Fibroblast of skin of back (primary cell): ENCODE results near the gene ILDR2. TPM values are rescaled to one million over a fixed set of nuclear protein-coding genes. Genes with fewer than 3 reads are reported as not detected.

Experiments
- DNase-seq: peaks from one replicate; pipeline ENCODE4 v3.0.0-alpha.2; 2013
- polyA plus RNA-seq, 2 experiments: library from polyadenylated mRNA; unstranded; fragments of 120-200 nt; gene quantifications; one replicate each; pipeline ENCODE4 v1.2.1, GENCODE V29; 2013; ENCODE audit not compliant: insufficient read length in 2 of 2

ILDR2 gene, protein sequence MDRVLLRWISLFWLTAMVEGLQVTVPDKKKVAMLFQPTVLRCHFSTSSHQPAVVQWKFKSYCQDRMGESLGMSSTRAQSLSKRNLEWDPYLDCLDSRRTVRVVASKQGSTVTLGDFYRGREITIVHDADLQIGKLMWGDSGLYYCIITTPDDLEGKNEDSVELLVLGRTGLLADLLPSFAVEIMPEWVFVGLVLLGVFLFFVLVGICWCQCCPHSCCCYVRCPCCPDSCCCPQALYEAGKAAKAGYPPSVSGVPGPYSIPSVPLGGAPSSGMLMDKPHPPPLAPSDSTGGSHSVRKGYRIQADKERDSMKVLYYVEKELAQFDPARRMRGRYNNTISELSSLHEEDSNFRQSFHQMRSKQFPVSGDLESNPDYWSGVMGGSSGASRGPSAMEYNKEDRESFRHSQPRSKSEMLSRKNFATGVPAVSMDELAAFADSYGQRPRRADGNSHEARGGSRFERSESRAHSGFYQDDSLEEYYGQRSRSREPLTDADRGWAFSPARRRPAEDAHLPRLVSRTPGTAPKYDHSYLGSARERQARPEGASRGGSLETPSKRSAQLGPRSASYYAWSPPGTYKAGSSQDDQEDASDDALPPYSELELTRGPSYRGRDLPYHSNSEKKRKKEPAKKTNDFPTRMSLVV
- polyA plus RNA-seq (2013, experiment 1 of 2; ENCODE audit: insufficient read length), result 0.10 TPM
- 0.01 TPM for polyA plus RNA-seq (2013, experiment 2 of 2; ENCODE audit: insufficient read length)

DNA sequence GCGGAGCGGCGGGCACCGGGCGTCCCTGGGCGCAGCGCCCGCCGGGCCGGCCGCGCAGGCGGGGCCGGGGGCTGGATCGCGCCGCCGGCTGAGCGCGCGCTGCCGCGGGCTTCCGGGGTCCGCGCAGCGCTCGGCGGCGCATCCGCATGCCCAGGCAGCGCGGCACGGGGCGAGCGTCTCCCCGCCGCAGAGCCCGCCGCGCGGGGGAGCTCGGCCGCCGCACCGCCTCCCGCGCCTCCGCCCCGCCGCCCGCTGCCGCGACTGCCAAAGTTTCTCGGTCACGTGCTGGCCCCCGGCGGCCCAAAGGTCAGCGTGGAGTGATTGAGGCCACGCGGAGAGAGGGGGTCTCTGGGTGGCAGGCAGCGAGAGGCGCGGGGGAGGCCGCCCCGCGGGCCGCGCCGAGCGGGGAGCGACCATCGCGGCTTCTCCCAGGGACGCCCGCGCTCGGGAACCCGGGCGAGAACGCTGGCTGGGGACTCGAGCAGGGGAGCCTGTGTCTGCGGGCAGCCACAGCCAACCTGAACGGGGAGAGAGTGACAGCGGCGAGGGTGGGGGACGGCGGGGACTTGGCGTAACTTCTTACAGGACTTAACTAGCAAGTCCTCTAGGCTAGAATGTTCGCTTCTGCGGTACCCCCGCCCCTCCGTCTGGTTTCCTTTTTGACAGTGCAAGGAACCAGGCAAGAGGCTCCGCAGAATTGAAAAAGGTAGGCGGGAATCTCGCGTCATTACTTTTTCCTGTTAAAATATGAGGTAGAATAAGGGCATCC, at the start of gene ILDR2:
Gene ILDR2, minus strand, starts transcription at position 180 of the 769 bp plus-strand sequence. CDS start 272 bp downstream, outside the sequence.
- peak; percentile 15 for DNase-seq

DNA sequence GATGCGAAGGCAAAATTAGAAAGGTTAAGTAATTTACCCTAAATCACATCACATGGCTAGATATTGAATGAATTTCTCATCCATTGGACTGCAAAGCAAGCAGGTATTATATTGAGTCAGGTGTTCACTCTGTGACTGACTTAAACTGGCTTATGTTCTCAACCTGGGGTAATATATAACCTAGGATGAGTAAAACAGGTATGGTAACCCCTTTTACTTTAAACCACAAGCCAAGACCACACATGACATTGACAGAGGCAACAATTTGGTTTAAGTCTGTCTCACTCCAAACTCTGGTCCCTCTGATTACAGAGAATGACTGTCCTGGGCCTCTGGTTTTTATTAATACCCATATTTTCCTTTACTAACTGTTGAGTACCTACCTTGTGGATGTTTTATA, 47.0 kb upstream of the ILDR2 start:
- DNase-seq, result no peak

DNA sequence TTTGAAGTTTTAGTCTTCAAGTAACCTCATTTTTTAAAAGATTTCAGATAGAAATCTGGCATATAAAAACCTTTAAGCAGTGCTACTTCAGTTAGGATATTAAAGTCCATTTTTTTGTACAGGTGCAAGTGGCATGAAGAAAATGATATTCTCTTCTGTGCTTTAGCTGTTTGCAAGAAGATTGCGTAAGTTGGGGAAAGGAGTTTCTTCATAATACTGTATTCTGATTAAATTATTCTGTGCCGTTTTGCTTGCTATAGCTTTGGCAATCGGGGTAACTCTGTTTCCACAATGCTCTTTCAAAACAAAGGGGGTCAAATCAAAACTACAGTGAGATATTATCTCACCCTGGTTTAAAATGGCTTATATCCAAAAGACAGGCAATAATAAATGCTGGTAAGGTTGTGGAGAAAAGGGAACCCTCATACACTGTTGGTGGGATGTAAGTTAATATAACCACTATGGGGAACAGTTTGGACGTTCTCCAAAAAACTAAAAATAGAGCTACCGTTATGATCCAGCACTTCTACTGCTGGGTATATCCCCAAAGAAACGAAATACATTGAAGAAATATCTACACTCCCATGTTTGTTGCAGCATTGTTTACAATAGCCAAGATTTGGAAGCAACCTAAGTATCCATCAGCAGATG, 40.9 kb upstream of the ILDR2 start:
- DNase-seq, result no peak

DNA sequence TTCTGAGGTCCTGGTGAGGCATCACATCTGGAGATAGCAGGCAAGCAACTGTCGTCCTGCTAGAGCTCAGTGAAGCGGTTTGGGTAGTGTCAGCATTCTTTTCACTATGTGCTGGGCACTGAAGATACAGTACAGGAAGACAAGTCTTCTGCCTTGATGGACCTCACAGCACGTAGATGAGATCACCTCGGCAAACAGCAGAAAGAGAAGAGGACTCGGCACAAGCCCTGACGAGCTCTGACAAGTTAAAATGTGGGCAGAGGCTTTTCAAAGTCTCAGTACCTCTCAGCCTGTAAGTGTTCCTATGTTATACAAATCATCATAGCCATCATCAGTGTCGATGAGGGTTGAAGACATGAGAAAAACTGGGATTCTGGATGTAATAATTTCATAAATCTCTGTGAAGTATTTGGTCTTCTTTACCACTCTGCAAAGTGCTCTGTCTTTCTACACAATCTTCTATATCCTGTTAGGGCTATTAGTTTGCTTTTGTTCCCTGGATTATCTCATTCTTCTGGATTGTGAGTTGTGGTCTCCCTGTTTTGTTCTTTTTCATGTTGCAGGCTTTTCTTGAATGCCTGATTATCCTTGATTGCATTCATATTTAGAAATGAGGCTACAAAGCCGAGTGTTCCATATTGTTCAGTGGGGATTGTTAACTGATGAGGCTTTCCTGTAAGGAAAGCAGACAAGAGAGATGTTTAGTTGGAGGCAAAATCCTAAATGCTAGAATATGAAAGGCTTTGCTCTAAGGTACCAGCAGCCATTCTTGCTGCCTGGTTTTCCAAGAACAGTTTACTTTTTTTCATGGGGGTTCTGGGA, 38.0 kb upstream of the ILDR2 start:
- DNase-seq, result no peak

DNA sequence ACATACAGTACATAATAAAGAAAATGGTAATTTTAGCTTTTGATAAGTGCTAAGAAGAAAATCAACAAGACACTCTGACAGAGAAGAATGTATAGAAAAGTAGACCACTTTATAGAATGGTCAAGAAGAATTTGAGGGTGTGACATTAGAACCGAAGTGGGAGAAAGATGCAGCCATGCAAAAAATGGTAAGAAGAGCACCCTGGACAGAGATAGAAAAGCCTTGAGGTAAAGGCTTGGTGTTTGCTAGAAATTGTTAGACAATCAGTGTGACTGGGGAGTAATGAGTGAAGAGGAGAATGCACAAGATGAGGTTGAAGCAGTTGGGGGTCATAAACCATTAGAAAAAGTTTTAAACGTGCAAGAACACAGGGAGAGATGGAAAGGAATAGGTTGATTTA, 37.2 kb upstream of the ILDR2 start:
- no peak for DNase-seq

DNA sequence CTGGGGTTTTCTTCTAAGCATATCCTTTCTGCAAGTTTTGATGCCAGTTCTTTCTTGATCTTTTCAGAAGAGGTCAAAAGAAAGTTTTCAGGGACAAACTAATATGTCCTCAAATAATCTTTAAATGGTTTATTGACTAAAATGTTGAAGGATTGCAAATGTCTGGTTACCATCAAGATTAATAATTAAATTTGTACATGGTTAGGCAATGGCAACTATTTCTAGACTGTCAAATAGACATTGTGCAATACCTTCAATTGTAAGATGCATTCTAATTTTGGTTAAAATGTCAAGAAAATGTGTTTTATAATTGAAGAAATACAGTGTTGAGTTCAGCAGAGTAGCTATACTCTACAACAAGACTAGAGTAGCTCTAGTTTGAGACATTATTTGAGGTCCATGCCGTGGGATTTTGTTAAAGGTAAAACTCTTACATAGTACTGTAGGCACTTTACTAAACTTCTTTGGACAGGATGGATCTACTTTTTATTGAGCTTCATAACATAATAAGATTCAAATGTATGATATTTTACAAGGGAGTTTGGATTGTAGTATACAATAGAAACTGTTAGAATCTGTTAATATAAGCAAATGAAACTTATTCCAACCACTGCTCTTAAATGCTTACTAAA, 36.3 kb upstream of the ILDR2 start:
- DNase-seq, result no peak

DNA sequence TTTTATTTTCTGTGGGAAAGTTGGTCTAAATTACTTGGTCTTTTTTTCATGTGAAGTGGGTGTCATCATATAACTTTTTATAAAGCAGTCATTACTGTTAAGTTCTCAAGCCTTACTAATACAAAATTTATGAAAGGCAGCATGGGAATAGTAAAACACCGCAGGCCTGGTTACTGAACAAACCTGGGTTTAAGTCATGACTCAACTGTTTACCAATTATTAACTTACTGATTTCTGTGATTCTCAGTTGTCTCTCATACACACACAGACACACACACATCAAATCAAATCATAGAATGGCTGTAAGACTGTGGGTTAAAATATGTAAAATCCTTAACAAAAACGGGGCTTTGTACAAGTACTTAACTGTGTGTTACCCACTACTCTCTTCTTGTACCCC, 28.4 kb upstream of the ILDR2 start:
- no peak for DNase-seq

DNA sequence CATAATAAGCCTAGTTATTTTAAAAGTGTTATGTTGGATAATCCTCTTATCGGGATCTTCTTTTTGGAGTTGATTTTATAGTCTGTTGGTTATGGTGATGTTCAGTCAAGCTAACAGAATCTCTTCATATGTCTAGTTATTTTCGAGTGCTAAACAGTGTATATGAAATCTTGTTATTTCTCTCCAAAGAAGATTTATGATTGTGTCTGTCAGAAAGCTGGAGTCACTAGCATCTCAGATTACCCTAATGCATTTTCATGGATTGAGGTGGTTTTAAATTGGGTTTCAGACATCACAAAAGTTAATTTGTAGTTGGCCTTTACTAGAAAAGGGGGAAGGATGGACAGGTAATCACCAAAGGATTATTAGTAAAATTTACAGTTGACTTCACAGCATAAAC, 27.0 kb upstream of the ILDR2 start:
- DNase-seq, result no peak

DNA sequence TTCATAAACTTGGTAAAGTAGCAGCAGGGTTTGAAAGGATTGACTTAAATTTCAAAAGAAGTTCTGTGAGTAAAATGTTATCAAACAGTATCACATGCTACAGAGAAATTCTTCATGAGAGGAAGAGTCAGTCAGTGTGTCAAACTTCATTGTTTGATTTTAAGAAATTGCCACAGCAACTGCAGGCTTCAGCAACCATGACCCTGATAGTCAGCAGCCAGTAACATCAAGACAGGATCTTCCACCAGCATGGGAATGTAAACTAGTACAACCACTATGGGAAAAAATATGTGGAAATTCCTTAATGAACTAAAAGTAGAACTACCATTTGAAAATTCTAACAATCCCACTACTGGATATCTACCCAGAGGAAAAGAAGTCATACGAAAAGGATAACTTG, 25.2 kb upstream of the ILDR2 start:
- no peak for DNase-seq

DNA sequence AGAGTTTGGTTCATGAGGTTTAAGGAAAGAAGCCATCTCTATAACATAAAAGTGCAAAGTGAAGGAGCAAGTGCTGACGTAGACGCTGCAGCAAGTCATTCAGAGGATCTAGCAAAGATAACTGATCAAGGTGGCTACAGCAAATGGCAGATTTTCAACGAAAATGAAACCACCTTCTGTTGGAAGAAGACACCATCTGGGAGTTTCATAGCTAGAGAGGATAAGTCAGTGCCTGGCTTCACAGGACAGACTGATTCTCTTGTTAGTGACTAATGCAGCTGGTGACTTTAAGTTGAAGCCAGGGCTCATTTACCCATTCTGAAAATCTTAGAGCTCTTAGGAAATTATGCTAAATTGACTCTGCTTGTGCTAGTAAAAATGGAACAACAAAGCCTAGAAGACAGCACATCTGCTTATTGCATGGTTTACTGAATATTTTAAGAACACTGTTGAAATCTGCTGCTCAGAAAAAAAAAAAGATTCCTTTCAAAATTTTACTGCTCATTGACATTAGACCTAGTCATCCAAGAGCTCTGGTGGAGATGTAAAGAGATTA, 24.2 kb upstream of the ILDR2 start:
- DNase-seq, result no peak

DNA sequence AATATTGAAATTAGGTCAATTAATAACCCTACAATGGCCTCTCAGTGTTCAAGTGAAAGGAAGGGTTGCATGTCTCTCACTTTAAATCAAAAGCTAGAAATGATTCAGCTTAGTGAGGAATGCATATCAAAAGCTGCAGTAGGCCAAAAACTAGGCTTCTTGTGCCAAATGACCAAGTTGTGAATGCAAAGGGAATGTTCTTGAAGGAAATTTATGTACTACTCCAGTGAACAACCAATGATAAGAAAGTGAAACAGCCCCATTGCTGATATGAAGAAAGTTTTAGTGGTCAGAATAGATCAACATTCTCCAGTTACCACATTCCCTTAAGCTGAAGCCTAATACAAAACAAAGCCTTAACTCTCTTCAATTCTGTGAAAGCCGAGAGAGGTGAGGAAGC, 23.7 kb upstream of the ILDR2 start:
- no peak for DNase-seq

DNA sequence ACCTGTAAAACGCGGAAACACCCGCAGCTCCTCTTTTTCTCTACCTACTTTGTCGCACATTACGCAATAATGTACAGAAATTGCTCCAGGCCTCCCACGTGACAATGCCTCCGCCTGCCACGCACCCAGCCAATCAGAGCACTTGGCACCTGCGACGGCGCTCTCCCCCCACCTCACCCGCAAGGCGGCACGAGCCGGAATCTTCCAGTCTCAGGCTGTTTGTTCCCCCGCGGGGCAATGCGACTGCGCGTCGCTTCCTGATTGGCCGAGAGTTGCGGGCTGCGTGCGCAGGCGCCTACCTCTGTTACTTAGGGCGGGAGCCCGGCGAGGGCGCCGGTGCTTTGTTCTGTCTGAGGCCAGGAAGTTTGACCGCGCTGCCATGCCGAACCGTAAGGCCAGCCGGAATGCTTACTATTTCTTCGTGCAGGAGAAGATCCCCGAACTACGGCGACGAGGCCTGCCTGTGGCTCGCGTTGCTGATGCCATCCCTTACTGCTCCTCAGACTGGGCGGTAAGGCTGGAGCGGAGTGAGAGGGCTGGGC, 13.7 kb upstream of the ILDR2 start, which contains the start of gene MAEL:
Gene MAEL, plus strand, starts transcription at position 307 of the 542 bp plus-strand sequence. Its CDS starts 73 bp downstream, at position 380.
- DNase-seq, result no peak

DNA sequence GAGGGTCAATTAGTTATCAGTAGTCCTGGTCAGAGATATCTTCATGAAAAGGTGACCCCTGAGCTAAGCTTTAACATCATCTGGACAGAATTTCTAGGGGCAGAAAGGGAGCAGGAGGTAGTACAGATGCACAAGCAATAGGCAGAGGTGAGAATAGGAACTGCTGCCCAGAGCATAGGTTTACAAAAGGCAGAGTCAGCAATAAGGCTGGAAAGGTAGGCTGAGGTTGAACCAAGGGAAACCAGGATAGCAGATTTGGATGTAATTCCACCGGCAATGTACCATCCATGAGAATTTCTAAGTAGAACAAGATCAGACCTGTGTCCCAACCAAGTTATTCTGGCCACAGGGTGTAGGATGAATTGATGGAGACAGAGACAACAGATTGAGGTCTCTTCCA, 6.2 kb upstream of the ILDR2 start:
- no peak for DNase-seq

DNA sequence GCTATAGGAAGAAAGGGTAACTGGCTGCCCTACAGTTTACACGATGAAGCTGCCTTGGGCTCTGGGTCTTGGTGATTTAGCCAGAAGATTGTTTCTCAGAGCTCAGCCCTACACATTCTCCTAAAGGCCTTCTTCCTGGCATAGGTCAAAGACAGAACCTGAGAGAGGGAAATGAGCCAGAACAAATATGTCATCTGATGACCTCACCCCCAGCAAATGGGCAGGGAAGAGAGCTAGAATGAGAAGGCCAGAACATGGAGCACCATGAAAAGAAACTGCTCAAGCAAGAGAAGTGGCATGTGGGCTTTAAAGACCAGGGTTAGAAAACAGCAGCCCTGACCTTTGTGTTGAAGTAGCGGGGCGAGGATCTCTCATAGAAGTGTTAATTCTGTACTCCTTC, 5.5 kb upstream of the ILDR2 start:
- DNase-seq, result no peak

DNA sequence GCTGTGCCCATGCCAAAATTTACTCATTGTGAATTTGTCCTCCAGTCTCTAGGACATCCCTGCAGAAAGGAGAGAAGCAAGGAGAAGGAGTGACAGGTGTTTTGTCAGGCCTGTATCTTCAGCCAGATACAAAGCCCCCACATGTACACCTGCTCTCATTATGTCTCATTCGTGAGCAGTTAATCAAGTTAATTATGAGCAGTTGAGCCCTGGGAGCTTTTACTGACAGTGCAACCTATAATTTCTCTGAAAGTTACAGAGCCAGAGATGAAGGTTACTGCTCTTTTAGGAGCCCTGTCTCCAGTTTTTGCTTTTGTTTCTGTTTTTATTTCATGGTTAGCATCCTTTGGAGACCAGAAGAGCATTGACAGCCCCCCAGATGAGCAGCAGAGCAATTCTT, 5.0 kb upstream of the ILDR2 start:
- no peak for DNase-seq

DNA sequence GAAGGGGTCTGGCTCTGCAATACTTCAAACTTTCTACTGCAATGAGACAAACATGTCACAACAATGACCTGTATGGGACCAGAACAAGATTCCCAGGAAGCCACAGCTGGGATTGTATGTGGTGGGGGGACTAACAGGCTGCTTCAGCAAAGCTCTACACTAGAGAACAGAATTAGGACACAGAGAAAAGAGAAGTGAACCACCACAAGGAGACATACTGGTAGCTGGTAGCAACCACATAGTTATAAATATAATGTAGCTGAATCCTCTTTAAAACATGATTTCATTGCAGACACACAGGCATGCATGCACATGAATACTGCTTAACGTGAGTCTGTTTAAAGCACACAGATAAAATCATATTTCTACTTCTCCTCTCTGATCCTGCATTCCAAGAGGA, 3.5 kb upstream of the ILDR2 start:
- no peak for DNase-seq

DNA sequence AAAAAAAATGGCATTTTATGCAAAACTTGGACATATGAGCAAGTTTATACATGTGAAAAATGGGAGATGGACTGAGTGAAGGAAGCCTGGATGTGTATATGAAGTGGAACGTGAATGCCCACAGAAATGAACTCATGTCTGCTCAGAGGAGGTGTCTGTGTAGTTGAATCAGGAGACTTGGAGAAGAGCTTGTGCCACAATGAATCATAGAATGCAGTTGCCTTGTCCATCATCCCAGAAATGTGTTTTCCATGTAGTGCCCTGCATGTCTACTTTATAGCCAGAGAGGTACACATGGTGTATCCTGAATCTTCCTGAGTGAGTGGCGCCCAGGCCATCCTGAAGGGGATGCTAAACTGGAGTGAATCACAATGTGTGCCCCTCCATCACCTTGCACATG, 2.6 kb upstream of the ILDR2 start:
- no peak for DNase-seq

DNA sequence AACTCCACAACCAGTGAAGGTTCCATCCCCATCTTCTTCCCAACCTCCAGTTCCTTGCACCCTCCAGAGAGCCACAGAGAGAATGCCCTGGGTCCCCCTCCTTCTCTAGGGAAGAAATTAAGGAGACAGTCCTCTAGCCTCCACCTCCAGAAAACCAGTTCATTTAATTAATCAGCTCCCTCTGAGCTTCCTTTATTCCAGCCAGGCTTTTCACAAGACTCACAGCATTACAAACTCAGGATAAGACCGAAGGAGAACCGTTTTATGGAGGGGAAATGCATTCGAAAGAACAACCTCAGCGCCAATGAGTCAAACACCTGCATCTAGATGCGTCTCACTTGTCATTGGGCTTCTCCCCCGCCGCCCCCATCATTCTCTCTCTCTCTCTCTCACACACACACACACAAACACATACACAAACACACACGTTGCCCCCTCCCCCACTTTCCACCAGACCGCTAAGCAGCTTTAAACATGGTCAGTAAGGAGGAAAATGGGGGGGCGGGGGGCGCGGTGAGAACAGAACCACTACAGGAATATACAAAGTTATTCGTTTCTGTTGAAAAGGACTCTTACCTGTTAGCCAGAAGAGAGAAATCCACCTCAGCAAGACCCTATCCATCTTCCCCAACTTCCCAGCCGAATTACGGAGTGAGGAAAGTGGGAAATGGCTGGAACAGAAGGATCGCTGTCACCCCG, 544 bp downstream of the ILDR2 start:
- no peak for DNase-seq

DNA sequence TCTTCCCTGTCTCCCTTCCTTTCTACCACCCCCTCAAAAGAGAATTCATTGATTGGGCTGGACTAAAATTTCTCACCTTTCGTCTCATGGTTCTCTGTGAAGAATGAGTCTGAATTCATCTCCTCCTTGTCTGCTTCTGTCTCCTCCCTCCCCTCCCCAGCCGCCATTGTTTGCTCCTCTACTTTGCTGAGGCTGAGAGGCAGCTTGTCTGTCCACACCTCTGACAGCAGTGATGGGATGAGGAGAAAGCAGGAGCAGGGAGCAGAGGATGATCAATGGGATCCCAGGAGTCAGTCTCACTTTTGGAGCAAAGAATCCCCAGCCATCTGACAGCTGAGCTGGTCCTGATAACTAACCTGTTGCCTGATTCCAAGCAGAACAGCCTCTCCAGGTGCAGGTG, 2.5 kb downstream of the ILDR2 start:
- DNase-seq, result no peak

DNA sequence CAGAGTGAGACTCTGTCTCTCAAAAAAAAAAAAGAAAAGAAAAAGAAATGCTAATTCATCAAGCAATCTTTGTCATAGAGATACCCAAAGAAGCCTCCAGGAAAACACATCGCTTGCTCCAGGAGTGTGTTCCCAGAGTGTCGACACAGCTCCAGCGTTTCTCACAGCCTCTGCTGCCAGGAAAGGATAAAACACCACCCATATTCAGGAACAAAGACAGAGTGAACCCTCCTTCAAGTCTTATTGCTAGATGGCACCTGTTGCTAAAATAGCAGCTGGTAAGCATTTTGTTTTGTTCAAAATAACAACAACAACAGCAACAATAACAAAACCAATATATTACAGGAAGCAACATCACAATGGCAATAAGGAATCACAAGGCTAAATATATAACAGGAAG, 3.1 kb downstream of the ILDR2 start:
- DNase-seq, result no peak
